Liver (tissue), 9 donors: ENCODE data around the gene ABLIM3. TPM values are rescaled to one million over a fixed set of nuclear protein-coding genes. Genes with fewer than 3 reads are reported as not detected.

ENCODE experiments used
- DNase-seq: peaks from one replicate; pipeline ENCODE4 v3.0.0-alpha.2; 2017; ENCODE audit warnings: low spot score
- H3K27ac ChIP-seq, 2 donors: one replicate each; pipeline ENCODE4 v1.7.0; 2013; ENCODE audit warnings: inconsistent platforms in 2 of 2, low read length in 2 of 2, control low read depth in 1 of 2, low read depth in 1 of 2, mild to moderate bottlenecking in 1 of 2
- H3K27me3 ChIP-seq, 4 donors: one replicate each; pipeline versions ENCODE4 v1.6.1 to v1.7.0; 2013; ENCODE audit warnings: low read length in 3 of 4, inconsistent platforms in 1 of 4, mild to moderate bottlenecking in 1 of 4, moderate library complexity in 1 of 4; ENCODE audit not compliant: control insufficient read depth in 4 of 4, insufficient read depth in 4 of 4
- H3K36me3 ChIP-seq, 4 donors: one replicate each; pipeline versions ENCODE4 v1.6.1 to v1.7.0; 2013; ENCODE audit warnings: low read length in 3 of 4, mild to moderate bottlenecking in 3 of 4, low read depth in 1 of 4, moderate library complexity in 1 of 4; ENCODE audit not compliant: control insufficient read depth in 4 of 4, insufficient read depth in 3 of 4
- H3K4me1 ChIP-seq, 4 donors: one replicate each; pipeline versions ENCODE4 v1.6.1 to v1.7.0; 2013; ENCODE audit warnings: low read length in 3 of 4, mild to moderate bottlenecking in 3 of 4, moderate library complexity in 1 of 4; ENCODE audit not compliant: control insufficient read depth in 4 of 4, insufficient read depth in 4 of 4
- H3K4me3 ChIP-seq, 3 donors: one replicate each; pipeline versions ENCODE4 v1.6.1 to v1.7.0; 2013; ENCODE audit warnings: low read length in 3 of 3, control low read depth in 1 of 3, low read depth in 1 of 3, mild to moderate bottlenecking in 1 of 3
- H3K9ac ChIP-seq, 2 donors: one replicate each; pipeline ENCODE4 v1.7.0; 2013; ENCODE audit warnings: low read length in 2 of 2, mild to moderate bottlenecking in 2 of 2, moderate library complexity in 2 of 2, control low read depth in 1 of 2, low read depth in 1 of 2
- H3K9me3 ChIP-seq, 4 donors: one replicate each; pipeline versions ENCODE4 v1.6.1 to v1.7.0; 2013; ENCODE audit warnings: low read length in 3 of 4; ENCODE audit not compliant: control insufficient read depth in 4 of 4
- CTCF ChIP-seq: fragments of 150-350 bp; IDR thresholded peaks from 2 replicates; pipeline ENCODE4 v1.5.1; 2017; ENCODE audit warnings: improper control_type of control experiment, low read depth, low read length; ENCODE audit not compliant: missing input control
- EGR1 ChIP-seq, 2 donors: IDR thresholded peaks; 2 replicates each; pipeline ENCODE4 v1.6.1; 2016 to 2018; ENCODE audit warnings: antibody characterized with exemption in 2 of 2, low read depth in 2 of 2
- FOXA1 ChIP-seq: IDR thresholded peaks from 2 replicates; pipeline ENCODE4 v1.6.1; 2016; ENCODE audit warnings: antibody characterized with exemption
- GABPA ChIP-seq, 2 donors: IDR thresholded peaks in 1 of 2; conservative IDR thresholded peaks in 1 of 2; 2 replicates each; pipeline ENCODE4 v1.6.1; 2016; ENCODE audit warnings: antibody characterized with exemption in 2 of 2, mild to moderate bottlenecking in 1 of 2, moderate library complexity in 1 of 2
- HNF4A ChIP-seq, 2 donors: conservative IDR thresholded peaks; 2 replicates each; pipeline ENCODE4 v1.6.1; 2016; ENCODE audit warnings: antibody characterized with exemption in 2 of 2, mild to moderate bottlenecking in 2 of 2
- HNF4G ChIP-seq: IDR thresholded peaks from 2 replicates; pipeline ENCODE4 v1.6.1; 2016; ENCODE audit warnings: antibody characterized with exemption
- MAX ChIP-seq: IDR thresholded peaks from 2 replicates; pipeline ENCODE4 v1.6.1; 2016; ENCODE audit warnings: antibody characterized with exemption
- SP1 ChIP-seq: IDR thresholded peaks from 2 replicates; pipeline ENCODE4 v1.6.1; 2018; ENCODE audit warnings: antibody characterized with exemption, mild to moderate bottlenecking
- TAF1 ChIP-seq: conservative IDR thresholded peaks from 2 replicates; pipeline ENCODE4 v1.6.1; 2016; ENCODE audit warnings: antibody characterized with exemption, mild to moderate bottlenecking
- WGBS: extraction: QIAGEN DNeasy Blood & Tissue Kit; methylation state at CpG from one replicate; pipeline ENCODE4 v1.1.7; 2013; 5-methylcytosine and 5-hydroxymethylcytosine counted together
- polyA plus RNA-seq, 2 donors: library from polyadenylated mRNA; stranded (reverse) in 1 of 2; unstranded in 1 of 2; fragments of 200-250 nt in 1 of 2; fragments of >200 nt in 1 of 2; fragmentation: Nextera tagmentation in 1 of 2; extraction: Ambion mirVana in 1 of 2; gene quantifications; one replicate each; pipeline versions ENCODE4 v1.2.1 to v1.2.3, GENCODE V29; 2013 to 2015
- total RNA-seq, 2 donors: library from RNA; depleted of rRNA; stranded (reverse); fragments of >200 nt; gene quantifications; one replicate each; pipeline ENCODE4 v1.2.3, GENCODE V29; 2014
- TF ChIP-seq, protein P1 (sequence below): IDR thresholded peaks from 2 replicates; pipeline ENCODE4 v1.6.1; 2016; ENCODE audit warnings: antibody characterized with exemption
- TF ChIP-seq, protein P2 (sequence below): IDR thresholded peaks from 2 replicates; pipeline ENCODE4 v1.6.1; 2016; ENCODE audit warnings: antibody characterized with exemption
- TF ChIP-seq, protein P3 (sequence below): IDR thresholded peaks from 2 replicates; pipeline ENCODE4 v1.6.1; 2016; ENCODE audit warnings: antibody characterized with exemption, mild to moderate bottlenecking
- donor health status: healthy.
- donor health status: healthy.
- donor health status: healthy.
- donor health status: healthy.
- donor health status: healthy.

ABLIM3 gene
- total and polyA plus RNA-seq, 4 donors = 6.8 to 131 (median 43.1) TPM

DNA sequence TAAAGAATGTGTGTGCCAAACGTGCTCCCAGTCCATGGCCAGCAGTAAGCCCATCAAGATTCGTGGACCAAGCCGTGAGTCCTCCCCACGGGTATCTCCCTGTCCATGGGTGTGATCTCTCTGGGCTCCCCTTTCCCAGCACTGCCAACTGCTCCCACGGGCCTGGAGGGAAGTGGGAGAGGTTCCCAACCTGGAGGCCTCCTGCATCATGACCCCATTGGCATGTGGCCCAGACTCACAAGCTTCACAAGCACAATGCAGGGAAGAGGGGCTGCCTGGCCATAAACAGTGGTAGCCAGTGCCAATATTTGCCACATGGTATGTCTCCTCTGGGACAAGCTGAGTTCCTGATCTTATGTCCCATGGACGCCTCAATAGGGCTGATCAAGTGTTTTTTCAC lies 59.1 kb downstream of the ABLIM3 start (continued):
- no peak for TF ChIP-seq GABPA (IDR thresholded peaks at IDR 0.05 in 1 of 2, conservative IDR thresholded peaks at IDR 0.05 in 1 of 2)
- TF ChIP-seq EGR1 (IDR thresholded peaks at IDR 0.05; ENCODE audit: low read depth in 2 of 2) = no peak
- no peak for TF ChIP-seq SP1
- no peak for TF ChIP-seq HNF4G
- TF ChIP-seq, protein P1, sequence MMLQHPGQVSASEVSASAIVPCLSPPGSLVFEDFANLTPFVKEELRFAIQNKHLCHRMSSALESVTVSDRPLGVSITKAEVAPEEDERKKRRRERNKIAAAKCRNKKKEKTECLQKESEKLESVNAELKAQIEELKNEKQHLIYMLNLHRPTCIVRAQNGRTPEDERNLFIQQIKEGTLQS = no peak

DNA sequence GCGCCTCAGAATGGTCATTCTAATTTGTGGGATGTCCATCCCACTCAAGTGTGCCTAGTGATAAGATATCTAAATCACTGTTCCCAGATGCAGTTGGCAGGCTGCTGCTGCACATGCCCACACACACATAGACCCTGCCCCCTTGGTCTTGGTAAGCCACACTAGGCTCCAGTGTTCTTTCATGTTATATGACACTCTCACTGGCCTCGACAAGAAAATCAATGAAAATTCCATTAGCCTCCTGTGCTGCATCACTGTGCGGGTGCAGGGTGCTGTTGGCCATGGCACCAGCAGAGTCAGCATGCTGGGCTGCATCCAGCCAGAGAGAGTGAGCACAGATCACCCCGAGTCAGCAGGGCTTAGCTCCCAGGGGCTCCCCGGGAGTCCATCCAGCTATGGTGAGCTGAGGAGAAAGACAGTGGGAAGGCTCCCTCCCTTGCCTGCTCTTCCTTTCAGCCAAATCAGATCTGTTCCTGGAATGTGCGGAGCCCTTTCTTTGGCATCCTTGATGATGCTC lies 59.9 kb downstream of the ABLIM3 start:
- no peak overlapping the region for H3K4me3 ChIP-seq
- TF ChIP-seq, protein P2, sequence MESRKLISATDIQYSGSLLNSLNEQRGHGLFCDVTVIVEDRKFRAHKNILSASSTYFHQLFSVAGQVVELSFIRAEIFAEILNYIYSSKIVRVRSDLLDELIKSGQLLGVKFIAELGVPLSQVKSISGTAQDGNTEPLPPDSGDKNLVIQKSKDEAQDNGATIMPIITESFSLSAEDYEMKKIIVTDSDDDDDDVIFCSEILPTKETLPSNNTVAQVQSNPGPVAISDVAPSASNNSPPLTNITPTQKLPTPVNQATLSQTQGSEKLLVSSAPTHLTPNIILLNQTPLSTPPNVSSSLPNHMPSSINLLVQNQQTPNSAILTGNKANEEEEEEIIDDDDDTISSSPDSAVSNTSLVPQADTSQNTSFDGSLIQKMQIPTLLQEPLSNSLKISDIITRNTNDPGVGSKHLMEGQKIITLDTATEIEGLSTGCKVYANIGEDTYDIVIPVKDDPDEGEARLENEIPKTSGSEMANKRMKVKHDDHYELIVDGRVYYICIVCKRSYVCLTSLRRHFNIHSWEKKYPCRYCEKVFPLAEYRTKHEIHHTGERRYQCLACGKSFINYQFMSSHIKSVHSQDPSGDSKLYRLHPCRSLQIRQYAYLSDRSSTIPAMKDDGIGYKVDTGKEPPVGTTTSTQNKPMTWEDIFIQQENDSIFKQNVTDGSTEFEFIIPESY = no peak
- no peak for TF ChIP-seq MAX
- TF ChIP-seq TAF1 = no peak
- no peak for TF ChIP-seq SP1
- TF ChIP-seq GABPA (IDR thresholded peaks at IDR 0.05 in 1 of 2, conservative IDR thresholded peaks at IDR 0.05 in 1 of 2) = no peak
- TF ChIP-seq EGR1 (IDR thresholded peaks at IDR 0.05; ENCODE audit: low read depth in 2 of 2) = no peak
- no peak for TF ChIP-seq CTCF
- TF ChIP-seq, protein P1 = no peak
- TF ChIP-seq, protein P3, sequence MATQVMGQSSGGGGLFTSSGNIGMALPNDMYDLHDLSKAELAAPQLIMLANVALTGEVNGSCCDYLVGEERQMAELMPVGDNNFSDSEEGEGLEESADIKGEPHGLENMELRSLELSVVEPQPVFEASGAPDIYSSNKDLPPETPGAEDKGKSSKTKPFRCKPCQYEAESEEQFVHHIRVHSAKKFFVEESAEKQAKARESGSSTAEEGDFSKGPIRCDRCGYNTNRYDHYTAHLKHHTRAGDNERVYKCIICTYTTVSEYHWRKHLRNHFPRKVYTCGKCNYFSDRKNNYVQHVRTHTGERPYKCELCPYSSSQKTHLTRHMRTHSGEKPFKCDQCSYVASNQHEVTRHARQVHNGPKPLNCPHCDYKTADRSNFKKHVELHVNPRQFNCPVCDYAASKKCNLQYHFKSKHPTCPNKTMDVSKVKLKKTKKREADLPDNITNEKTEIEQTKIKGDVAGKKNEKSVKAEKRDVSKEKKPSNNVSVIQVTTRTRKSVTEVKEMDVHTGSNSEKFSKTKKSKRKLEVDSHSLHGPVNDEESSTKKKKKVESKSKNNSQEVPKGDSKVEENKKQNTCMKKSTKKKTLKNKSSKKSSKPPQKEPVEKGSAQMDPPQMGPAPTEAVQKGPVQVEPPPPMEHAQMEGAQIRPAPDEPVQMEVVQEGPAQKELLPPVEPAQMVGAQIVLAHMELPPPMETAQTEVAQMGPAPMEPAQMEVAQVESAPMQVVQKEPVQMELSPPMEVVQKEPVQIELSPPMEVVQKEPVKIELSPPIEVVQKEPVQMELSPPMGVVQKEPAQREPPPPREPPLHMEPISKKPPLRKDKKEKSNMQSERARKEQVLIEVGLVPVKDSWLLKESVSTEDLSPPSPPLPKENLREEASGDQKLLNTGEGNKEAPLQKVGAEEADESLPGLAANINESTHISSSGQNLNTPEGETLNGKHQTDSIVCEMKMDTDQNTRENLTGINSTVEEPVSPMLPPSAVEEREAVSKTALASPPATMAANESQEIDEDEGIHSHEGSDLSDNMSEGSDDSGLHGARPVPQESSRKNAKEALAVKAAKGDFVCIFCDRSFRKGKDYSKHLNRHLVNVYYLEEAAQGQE = no peak
- no peak for TF ChIP-seq HNF4A (conservative IDR thresholded peaks at IDR 0.05)
- TF ChIP-seq FOXA1 = no peak
- no peak overlapping the region for H3K9ac ChIP-seq
- H3K27ac ChIP-seq = no peak overlapping the region
- WGBS = 85% methylated on average over 6 of the region's 6 CpGs
- H3K27me3 ChIP-seq = no peaks in the 10 kb centered on the region
- DNase-seq = no peak
- no peaks in the 10 kb centered on the region for H3K9me3 ChIP-seq
- peaks cover 8 to 75% (median 65%) of the 10 kb centered on the region in 4 donors for H3K36me3 ChIP-seq
- peaks cover 0 to 18% (median 8%) of the 10 kb centered on the region in 4 donors for H3K4me1 ChIP-seq
